ENCODE measurements around the gene MED29. TPM values are rescaled to one million over a fixed set of nuclear protein-coding genes. Genes with fewer than 3 reads are reported as not detected.

Gene MED29
- total RNA-seq, 1 donor from 2014 or later, result 37.3 TPM

- H3K4me3 Mint-ChIP-seq, result no peak overlapping the region
- H3K4me1 Mint-ChIP-seq, result peaks cover 6% of the 10 kb centered on the region
- DNase-seq (ENCODE audit: low read depth, low spot score), result no peak
- H3K27me3 Mint-ChIP-seq (ENCODE audit: low read depth), result no peaks in the 10 kb centered on the region
- H3K27ac Mint-ChIP-seq (ENCODE audit: unreplicated experiment), result no peak overlapping the region
- peaks cover 9% of the 10 kb centered on the region for H3K36me3 Mint-ChIP-seq (ENCODE audit: low read depth)
- no peaks in the 10 kb centered on the region for H3K9me3 Mint-ChIP-seq
- TF ChIP-seq CTCF (conservative IDR thresholded peaks at IDR 0.05), result no peak
Measured at GRCh38 chr19:39355253-39355652, 35.9 kb upstream of the MED29 start.

- Mint-ChIP-seq H3K27ac (ENCODE audit: unreplicated experiment) (no peak overlapping the region), H3K9me3 (no peaks in the 10 kb centered on the region), H3K36me3 (ENCODE audit: low read depth) (peaks cover 9% of the 10 kb centered on the region), H3K4me3 (no peak overlapping the region), H3K27me3 (ENCODE audit: low read depth) (no peaks in the 10 kb centered on the region), H3K4me1 (peaks cover 6% of the 10 kb centered on the region)
- no peak for TF ChIP-seq CTCF (conservative IDR thresholded peaks at IDR 0.05)
- no peak for DNase-seq (ENCODE audit: low read depth, low spot score)
Measured at GRCh38 chr19:39356073-39356472, 35.1 kb upstream of the MED29 start.

- Mint-ChIP-seq H3K4me1 (peaks cover 6% of the 10 kb centered on the region), H3K27me3 (ENCODE audit: low read depth) (no peaks in the 10 kb centered on the region), H3K9me3 (no peaks in the 10 kb centered on the region), H3K27ac (ENCODE audit: unreplicated experiment) (no peak overlapping the region), H3K4me3 (no peak overlapping the region), H3K36me3 (ENCODE audit: low read depth) (peaks cover 9% of the 10 kb centered on the region)
- no peak for DNase-seq (ENCODE audit: low read depth, low spot score)
- TF ChIP-seq CTCF (conservative IDR thresholded peaks at IDR 0.05), result no peak
Measured at GRCh38 chr19:39356647-39357046, 34.5 kb upstream of the MED29 start.

GRCh38 chr19:39359026-39359425, 32.2 kb upstream of the MED29 start:
- Mint-ChIP-seq H3K4me1 (no peaks in the 10 kb centered on the region), H3K9me3 (no peaks in the 10 kb centered on the region), H3K4me3 (no peak overlapping the region), H3K27ac (ENCODE audit: unreplicated experiment) (no peak overlapping the region), H3K27me3 (ENCODE audit: low read depth) (no peaks in the 10 kb centered on the region), H3K36me3 (ENCODE audit: low read depth) (peaks cover 12% of the 10 kb centered on the region)
- TF ChIP-seq CTCF (conservative IDR thresholded peaks at IDR 0.05), result no peak
- no peak for DNase-seq (ENCODE audit: low read depth, low spot score)

GRCh38 chr19:39360599-39360998, 30.6 kb upstream of the MED29 start:
- no peak overlapping the region for H3K4me3 Mint-ChIP-seq

More at GRCh38 chr19:39360599-39360998, 30.6 kb upstream of the MED29 start:
- H3K4me1 Mint-ChIP-seq, result no peaks in the 10 kb centered on the region
- TF ChIP-seq CTCF (conservative IDR thresholded peaks at IDR 0.05), result no peak
- peaks cover 15% of the 10 kb centered on the region for H3K36me3 Mint-ChIP-seq (ENCODE audit: low read depth)
- DNase-seq (ENCODE audit: low read depth, low spot score), result no peak
- no peak overlapping the region for H3K27ac Mint-ChIP-seq (ENCODE audit: unreplicated experiment)
- no peaks in the 10 kb centered on the region for H3K9me3 Mint-ChIP-seq
- no peaks in the 10 kb centered on the region for H3K27me3 Mint-ChIP-seq (ENCODE audit: low read depth)

Measured in neural crest cell (in vitro differentiated cells).